Measurements from ENCODE around the gene FFAR3.
"Not testable (repeated sequence)": the region's sequence is repeated elsewhere in the genome, so short reads cannot be mapped to it uniquely, and the experiment has no call there.

The FFAR3 gene

GRCh38 chr19:35399948-35400772 is 41.9 kb downstream of the FFAR3 start:
- DNase-seq (ENCODE audit: low read depth), result no peak
- H3K4me3 ChIP-seq (ENCODE audit: control insufficient read depth, low read depth, low read length), result no peak overlapping the region
- TF ChIP-seq CTCF (IDR thresholded peaks at IDR 0.05; ENCODE audit: control insufficient read depth, insufficient read depth, low read depth, low read length, missing control alignments), result no peak

GRCh38 chr19:35400773-35401100 is 42.5 kb downstream of the FFAR3 start:
- no peak for DNase-seq (ENCODE audit: low read depth)
- no peak overlapping the region for H3K4me3 ChIP-seq (ENCODE audit: control insufficient read depth, low read depth, low read length)
- no peak for TF ChIP-seq CTCF (IDR thresholded peaks at IDR 0.05; ENCODE audit: control insufficient read depth, insufficient read depth, low read depth, low read length, missing control alignments)

GRCh38 chr19:35401416-35401815 is 43.2 kb downstream of the FFAR3 start:
- not testable (repeated sequence) for DNase-seq (ENCODE audit: low read depth); H3K4me3 ChIP-seq (ENCODE audit: control insufficient read depth, low read depth, low read length)

- no peak overlapping the region for H3K4me3 ChIP-seq (ENCODE audit: control insufficient read depth, low read depth, low read length)
- TF ChIP-seq CTCF (IDR thresholded peaks at IDR 0.05; ENCODE audit: control insufficient read depth, insufficient read depth, low read depth, low read length, missing control alignments), result no peak
- DNase-seq (ENCODE audit: low read depth), result no peak
These were observed 45.0 kb downstream of the FFAR3 start for GRCh38 chr19:35403116-35403760.

GRCh38 chr19:35404879-35405622 is 46.8 kb downstream of the FFAR3 start:
- DNase-seq (ENCODE audit: low read depth), result peak; percentile 50
- H3K4me3 ChIP-seq (ENCODE audit: control insufficient read depth, low read depth, low read length), result no peak overlapping the region
- no peak for TF ChIP-seq CTCF (IDR thresholded peaks at IDR 0.05; ENCODE audit: control insufficient read depth, insufficient read depth, low read depth, low read length, missing control alignments)

- no peak for DNase-seq (ENCODE audit: low read depth)
- H3K4me3 ChIP-seq (ENCODE audit: control insufficient read depth, low read depth, low read length), result no peak overlapping the region
- no peak for TF ChIP-seq CTCF (IDR thresholded peaks at IDR 0.05; ENCODE audit: control insufficient read depth, insufficient read depth, low read depth, low read length, missing control alignments)
These were observed 49.4 kb downstream of the FFAR3 start for GRCh38 chr19:35407619-35408018.

All from AG09309 (cell line).